Hepatocyte (in vitro differentiated cells): ENCODE results near the gene VRK3.

Source experiments
- CTCF ChIP-seq: fragments of 200-600 bp; sonication (generic); IDR thresholded peaks from 2 replicates; pipeline ENCODE4 v1.5.1; 2016; ENCODE audit warnings: antibody characterized with exemption, mild to moderate bottlenecking; ENCODE audit not compliant: poor library complexity
- EZH2 ChIP-seq: fragments of 200-600 bp; sonication (generic); IDR thresholded peaks from 2 replicates; pipeline ENCODE4 v1.6.1; 2016; ENCODE audit warnings: antibody characterized with exemption, mild to moderate bottlenecking, borderline replicate concordance
- EZH2phosphoT487 ChIP-seq: fragments of 200-600 bp; sonication (generic); IDR thresholded peaks from one replicate; pipeline ENCODE4 v1.6.1; 2018; ENCODE audit warnings: antibody characterized with exemption, mild to moderate bottlenecking, low read depth, moderate library complexity; ENCODE audit not compliant: unreplicated experiment, severe bottlenecking

GRCh38 chr19:49956115-49956495 is 69.1 kb downstream of the VRK3 start:
- TF ChIP-seq CTCF (no peak), EZH2phosphoT487 (no peak), EZH2 (no peak)
